LoVo (cell line): ENCODE measurements around the gene RBBP8.

Source experiments
- DNase-seq: peaks from one replicate; pipeline ENCODE4 v3.0.0-alpha.2; 2016; ENCODE audit warnings: low spot score

The RBBP8 gene

DNA sequence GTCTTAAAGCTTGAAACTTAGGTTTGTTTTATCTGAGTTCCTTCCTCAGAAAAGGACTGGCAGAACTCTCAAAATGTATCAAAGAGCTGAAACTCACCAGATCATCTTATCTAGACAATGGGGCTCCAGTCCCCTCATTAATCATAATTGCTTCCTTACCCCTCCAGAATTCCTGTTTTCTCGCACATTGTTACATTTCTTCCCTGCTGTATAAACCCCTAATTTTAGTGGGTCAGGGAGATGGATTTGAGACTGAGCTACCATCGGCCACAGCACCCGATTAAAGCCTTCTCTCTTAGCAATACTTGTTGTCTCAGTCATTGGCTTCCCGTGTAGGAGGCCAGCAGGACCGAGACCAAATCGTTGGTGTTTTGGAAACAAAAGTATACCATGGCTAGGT is 130.4 kb downstream of the RBBP8 start:
- no peak for DNase-seq

DNA sequence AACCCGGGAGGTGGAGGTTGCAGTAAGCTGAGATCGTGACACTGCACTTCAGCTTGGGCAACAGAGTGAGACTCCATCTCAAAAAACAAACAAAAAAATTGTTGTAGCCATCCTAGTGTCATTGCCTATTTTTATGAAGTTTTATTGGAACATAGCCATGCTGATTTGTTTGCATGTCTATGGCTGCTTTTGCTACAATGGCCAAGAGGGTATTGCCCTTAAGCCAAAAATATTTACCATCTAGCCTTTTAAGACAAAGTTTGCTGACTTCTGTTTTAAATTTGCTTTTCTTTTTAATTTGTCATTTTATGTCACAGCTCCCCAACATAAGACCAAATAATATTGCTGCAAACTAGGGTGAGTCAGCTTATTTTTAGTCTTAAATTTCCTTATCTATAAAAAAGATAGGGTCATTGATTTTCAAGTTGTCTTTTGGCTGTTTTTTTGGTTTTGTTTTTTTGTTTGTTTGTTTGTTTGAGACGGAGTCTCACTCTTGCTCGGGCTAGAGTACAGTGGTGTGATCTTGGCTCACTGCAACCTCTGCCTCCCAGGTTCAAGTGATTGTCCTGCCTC is 132.2 kb downstream of the RBBP8 start:
- DNase-seq = no peak

DNA sequence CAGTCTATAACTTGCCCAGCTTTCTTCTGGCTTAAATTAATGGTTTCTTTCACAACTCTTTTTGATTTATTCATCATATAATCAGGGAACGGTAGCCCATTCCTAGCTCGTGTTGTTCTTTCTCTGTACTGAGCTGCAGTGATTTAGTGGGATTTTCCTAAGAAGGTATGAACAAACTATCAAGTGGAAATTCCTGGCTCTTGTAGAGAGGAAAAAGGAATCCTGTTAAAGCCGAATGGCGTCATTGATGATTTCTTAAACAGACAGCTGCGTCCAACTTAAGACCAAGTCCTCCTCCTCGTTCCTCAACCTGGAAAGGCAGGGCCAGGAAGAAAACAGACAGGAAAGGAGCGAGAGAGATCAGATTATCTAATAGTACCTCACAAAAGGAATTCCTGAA is 132.9 kb downstream of the RBBP8 start:
- no peak for DNase-seq

DNA sequence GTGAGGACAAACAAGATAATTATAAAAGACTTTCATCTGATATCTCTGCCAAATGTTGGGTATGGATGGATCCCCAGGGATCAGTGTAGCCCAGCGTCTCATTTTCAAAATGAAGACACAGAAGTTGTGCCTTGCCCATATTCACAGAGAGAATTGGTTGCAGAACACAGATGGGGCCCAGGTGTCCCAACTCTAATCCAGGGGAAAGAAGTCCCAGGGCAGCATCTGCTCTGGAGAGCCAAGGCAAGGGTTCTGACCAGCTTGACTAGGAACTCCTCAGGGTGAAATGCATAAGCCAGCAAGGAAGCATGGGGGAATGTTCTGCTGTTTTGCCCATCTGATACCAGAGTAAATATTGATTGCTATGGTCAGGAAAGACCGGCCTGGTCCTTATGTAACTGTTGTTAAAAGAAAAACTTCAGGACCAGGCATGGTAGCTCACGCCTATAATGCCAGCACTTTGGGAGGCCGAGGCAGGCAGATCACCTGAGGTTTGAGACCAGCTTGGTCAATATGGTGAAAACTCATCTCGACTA is 133.4 kb downstream of the RBBP8 start:
- DNase-seq = no peak

DNA sequence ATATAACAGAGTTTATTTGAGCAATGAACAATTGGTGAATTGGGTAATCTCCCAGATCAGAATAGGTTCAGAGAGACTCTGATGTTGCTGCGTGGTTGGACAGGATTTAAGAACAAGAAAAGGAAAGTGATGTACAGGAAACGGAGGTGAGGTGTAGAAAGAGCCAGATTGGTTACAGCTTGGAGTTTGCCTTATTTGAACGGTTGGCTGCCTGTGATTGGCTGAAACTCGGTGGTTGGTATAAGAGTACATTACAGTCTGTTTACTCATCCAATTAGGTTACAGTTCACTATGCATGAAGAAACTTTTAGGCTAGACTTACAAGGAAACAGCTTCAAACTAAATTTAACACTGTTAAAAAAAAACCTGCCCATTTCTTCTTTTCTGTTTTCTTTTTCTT is 134.1 kb downstream of the RBBP8 start:
- no peak for DNase-seq

DNA sequence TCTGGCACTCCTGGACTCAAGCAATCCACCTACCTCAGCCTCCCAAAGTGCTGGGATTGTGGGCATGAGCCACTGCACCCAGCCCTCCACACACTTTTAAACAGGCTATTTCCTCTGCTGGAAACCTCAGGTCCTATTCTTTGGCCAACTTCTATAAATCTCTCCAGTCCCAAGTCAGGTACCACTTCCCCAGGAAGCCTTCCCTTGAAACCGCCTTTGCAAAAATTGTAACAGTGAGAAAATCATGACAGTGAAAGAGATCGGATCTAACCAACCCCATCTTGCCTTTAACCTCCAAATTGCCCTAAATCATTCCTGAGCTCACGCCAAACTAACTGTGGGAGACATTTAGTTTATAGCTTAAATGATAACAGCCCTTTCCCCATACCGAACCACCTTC is 134.9 kb downstream of the RBBP8 start:
- DNase-seq = no peak

DNA sequence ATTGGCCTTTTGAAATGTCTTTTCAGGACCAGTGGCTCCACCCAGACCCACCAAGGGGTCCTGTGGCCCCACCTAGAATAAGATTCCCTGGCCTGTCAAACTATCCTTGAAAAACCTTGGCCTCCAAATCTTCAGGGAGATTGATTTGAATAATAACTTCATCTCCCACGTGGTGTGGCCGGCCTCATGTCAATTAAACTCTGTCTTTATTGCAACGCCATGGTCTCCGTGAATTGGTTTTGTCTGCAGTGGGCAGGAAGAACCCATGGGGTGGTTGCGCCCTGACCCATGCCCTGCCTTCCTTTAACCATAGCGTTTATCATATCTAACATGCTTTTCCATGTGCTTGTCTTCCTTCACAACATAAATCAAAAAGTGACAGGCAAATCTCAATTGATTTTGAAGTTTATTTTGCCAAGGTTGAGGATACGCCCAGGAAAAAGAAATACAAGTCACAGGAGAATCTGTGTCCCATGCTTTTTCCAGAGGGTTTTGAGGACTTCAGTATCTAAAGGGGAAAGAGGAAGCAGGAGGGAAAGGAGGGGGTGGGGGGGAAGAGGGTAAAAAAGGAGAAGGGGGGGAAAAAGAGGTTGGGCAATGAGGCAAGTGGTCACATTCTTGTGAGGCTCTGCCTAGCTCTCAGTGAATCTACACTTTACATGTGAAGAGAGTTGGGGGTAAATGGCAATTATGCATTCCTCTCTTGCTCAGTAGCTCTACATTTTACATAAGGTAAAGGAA is 135.6 kb downstream of the RBBP8 start:
- DNase-seq = no peak

DNA sequence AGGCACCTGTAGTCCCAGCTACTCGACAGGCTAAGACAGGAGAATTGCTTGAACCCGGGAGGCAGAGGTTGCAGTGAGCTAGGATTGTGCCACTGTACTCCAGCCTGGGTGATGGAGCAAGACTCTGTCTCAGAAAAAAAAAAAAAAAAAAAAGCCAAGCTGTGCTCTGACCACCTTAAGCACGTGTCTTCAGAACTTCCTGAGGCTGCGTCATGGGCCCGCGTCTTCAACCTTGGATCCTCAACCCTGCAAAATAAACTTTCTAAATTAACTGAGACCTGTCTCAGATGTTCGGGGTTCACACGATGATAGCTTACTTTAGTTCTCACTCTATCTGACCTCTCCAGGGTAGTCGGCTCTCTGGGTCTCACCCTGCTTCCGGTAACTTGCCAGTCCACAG is 136.4 kb downstream of the RBBP8 start:
- DNase-seq = no peak

DNA sequence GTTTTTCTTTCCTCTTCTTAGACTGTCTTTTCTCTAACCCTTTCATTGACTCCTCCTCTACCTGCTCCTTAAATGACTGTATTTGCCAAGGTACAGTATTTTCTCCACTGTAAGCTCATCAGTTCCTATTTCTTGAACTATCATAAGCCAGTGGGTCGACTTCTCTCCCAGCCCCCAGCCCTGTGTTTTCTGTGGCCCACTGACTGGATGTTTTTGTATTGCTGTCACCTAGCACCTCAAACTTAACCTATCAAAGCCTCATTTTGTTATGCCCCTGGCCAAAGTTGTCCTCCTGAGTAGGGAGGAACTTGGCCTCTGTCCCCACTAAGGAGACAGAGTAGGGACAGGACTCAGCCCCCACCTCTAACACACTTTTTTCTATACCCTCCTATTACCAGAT is 136.8 kb downstream of the RBBP8 start:
- DNase-seq = no peak

DNA sequence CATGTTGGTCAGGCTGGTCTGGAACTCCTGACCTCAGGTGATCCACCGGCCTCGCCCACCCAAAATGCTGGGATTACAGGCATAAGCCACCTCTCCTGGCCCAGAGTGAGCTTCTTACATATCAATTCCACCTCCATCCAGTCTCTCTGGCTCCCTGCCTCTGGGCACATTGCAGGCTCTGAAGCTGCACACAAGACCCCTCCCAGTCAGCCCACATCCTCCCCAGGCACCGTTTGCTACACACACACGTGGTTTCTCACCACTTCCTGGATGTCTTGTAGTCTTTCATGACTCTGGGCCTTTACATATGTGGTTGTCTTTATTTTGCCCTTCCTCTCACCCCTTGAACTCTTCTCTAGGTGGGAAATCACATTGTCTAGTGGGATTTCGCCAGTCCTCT is 138.2 kb downstream of the RBBP8 start:
- no peak for DNase-seq

DNA sequence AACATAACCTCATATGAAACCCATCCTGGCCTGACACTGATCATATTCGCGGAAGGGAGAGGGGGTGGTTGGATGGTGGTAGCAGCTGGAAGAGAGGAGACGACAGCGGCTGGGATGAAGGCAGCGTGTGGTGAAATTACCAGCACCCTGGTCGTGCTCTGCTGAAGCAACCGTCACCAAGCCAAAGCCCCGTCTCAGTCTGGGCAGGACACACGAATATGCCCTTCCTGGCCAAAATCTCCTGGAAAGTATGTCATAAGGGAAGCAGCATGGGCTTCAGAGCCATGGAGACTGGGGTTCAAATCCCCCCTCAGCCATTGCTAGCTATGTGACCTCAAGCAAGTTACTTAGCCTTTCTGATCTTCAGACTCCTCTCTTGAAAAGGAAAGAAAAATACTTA is 139.0 kb downstream of the RBBP8 start:
- DNase-seq = no peak

DNA sequence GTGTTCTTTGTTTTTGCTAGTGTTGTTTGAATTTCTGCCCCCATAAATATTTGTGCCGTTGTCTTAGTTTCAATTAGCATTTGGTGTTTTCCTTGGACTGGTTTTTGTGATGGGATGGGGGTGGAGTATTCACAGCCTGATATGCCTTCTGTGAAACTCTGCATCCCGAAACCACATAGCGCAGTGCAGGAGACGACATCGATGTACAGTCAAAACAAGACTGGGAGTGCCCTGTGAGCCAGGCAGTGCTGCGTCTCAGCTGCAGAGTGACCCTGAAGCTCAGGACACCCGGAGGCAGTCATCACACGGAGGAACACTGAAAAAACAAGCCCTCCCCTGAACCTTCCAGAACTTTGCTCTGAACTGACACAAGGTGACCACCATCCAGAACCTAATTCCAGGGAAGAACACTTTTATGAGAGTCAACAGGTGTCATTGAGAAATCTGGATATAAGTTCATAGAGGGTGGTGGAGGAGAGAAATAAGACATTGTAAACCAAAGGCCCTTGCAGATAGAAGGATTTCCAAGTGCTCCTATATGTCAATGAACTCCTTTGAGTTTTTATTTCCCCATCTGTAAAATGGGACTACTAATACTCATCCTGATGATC is 141.0 kb downstream of the RBBP8 start:
- no peak for DNase-seq
